ENCODE data around the gene KRT74.

GRCh38 chr12:52540531-52540930 lies 33.1 kb downstream of the KRT74 start:
- TF ChIP-seq EZH2 (IDR thresholded peaks at IDR 0.05; ENCODE audit: insufficient read depth, poor library complexity, severe bottlenecking) (no peak), EZH2phosphoT487 (IDR thresholded peaks at IDR 0.05; ENCODE audit: insufficient read depth, low read depth) (no peak)
